Activated naive CD4-positive, alpha-beta T cell treated with anti-CD3 and anti-CD28 coated beads, Interleukin-2, amount 50 U/mL, for 16 hours (primary cell): ENCODE measurements around the gene NLRP13.

Experiments
- DNase-seq: peaks from one replicate; pipeline ENCODE4 v3.0.0-alpha.2; 2020

NLRP13 gene

DNA sequence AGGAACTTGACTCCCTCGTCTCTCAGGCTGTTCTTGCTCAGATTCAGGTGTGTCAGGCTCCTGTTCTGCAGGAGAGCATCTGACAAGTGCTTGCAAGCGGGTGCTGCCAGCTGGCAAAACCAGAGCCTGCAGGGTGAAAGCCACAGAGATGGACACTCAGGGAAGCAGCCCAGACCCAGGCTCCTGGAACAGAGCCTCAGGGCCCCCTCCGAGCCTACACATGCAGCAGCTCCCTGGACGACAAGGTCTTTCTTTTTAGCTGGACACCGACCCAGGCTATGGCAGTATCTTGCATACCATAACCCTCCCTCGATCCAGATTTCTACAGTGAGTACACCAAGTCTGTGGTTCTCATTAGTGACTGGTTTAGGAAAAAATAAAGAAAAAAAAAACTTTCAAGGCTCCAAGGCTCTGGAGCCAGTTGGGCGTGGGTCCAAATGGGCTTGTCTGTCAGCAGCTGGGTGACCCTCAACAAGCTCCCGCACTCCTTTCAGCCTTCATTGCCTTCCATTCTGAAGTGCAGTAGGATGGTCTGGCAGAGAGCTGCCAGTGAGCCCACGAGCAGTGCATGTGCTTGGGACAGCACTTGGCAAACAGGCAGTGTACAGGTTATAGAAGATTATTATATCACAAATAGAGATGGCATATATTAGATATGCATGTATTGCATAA lies 29.9 kb downstream of the NLRP13 start:
- DNase-seq, result no peak

- DNase-seq, result no peak
Observed at GRCh38 chr19:55901369-55902079, 30.6 kb downstream of the NLRP13 start.

GRCh38 chr19:55898911-55899310 lies 33.2 kb downstream of the NLRP13 start:
- no peak for DNase-seq

DNA sequence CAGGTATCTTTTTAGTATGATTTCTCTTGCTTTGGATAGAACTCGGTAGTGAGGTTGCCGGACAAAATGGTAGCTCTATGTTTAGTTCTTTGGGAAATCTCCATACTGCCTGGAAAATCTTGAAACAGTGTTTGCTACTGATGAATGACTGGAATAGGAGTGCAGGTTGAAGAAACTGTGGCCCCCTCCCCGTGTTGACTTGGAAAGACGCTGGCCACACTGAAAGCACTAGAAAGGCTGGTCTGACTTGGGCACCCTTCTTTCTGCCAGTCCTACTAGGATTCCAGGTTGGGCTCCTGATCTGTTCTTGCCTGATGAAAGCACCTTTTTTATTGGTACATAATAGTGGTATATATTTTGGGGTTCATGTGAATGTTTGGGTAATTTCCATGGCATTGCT lies 49.5 kb downstream of the NLRP13 start:
- no peak for DNase-seq

DNA sequence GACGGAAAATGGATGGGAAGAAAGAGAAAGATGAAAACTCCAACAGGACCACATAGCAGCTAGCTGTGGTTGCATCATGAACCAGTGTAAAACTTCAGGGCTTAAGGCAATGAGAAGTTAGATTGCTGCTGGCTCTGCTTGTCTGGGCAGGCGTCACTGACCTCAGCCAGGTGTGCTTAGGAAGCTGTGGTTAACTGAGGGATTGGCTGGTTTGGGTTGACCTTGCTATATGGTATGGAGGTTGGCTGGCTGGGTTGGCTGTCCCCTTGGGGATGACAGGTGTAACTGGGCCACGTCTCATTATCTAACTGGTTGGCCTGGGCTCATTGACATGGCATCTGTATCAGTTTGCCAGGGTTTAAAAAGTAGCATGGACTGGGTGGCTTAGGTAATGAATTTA lies 54.9 kb downstream of the NLRP13 start:
- DNase-seq, result no peak

DNA sequence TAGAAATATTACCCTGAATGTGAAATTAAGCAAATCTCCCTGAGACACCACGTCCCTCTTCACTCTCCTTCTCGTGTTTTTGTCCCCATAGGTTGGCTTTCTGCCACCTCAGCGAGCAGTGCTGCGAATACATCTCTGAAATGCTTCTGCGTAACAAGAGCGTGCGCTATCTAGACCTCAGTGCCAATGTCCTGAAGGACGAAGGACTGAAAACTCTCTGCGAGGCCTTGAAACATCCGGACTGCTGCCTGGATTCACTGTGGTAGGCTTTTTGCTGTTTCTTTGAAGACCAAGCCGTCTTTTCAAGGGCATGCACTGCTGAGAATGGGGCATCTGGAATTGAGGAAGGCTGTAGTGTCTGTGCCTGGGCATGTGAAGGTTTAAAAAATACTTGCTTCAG lies 61.4 kb downstream of the NLRP13 start:
- no peak for DNase-seq

- no peak for DNase-seq
Observed at GRCh38 chr19:55867101-55867500, 65.0 kb downstream of the NLRP13 start.

DNA sequence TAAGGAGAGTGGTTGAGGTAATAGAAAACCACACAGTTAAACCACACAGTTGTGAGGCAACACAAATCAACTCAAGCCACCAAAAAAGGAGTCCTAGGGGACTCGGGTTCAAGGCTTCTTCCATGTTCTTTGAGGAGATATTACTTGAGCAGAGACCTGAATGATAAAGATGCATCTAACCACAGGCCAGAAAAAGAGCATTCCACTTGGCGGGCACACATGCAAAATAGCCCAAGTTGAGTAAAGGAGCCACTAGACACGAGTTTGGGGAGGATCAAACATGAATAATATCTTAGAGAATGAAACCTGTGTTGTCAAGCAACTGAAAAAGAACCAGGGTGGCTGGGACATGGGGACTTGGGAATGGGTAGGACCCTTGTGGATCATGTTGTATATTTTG lies 65.6 kb downstream of the NLRP13 start:
- DNase-seq, result no peak

- no peak for DNase-seq
Observed at GRCh38 chr19:55858969-55859368, 73.2 kb downstream of the NLRP13 start.

- DNase-seq, result no peak
Observed at GRCh38 chr19:55858401-55858800, 73.7 kb downstream of the NLRP13 start.

GRCh38 chr19:55857974-55858373 lies 74.2 kb downstream of the NLRP13 start:
- no peak for DNase-seq

DNA sequence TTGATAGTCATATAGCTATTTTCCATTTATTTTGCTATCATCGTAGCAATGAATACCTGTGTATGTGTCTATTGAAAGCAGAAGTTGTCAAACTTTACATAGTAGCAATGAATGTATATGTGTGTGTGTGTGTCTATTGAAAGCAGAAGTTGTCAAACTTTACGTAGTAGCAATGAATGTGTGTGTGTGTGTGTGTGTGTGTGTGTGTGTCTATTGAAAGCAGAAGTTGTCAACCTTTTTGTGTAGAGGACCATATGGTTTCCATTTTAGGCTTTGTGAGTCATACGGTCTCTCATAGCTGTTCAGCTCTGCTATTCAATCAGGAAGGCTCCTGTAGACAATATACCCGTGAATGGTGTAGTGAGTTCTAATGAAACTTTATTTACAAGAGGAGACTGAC lies 75.0 kb downstream of the NLRP13 start:
- no peak for DNase-seq

GRCh38 chr19:55855160-55855559 lies 77.0 kb downstream of the NLRP13 start:
- no peak for DNase-seq
